GM23248 (cell line): ENCODE results near the gene MAGI3.

ENCODE experiments used
- EZH2 ChIP-seq: fragments of 200-600 bp; sonication (generic); IDR thresholded peaks from 2 replicates; pipeline ENCODE4 v1.6.1; 2018; ENCODE audit warnings: antibody characterized with exemption, mild to moderate bottlenecking; ENCODE audit not compliant: insufficient read depth, poor library complexity, severe bottlenecking
- EZH2phosphoT487 ChIP-seq: fragments of 200-600 bp; sonication (generic); IDR thresholded peaks from 2 replicates; pipeline ENCODE4 v1.6.1; 2018; ENCODE audit warnings: antibody characterized with exemption, moderate library complexity, mild to moderate bottlenecking, low read depth; ENCODE audit not compliant: insufficient read depth

GRCh38 chr1:113681596-113682337 lies 291.5 kb downstream of the MAGI3 start:
- no peak for TF ChIP-seq EZH2
- no peak for TF ChIP-seq EZH2phosphoT487
